Stimulated activated CD4-positive, alpha-beta T cell treated with anti-CD3 and anti-CD28 coated beads, Interleukin-1b, Interleukin-23, amount 100 ng/mL, for 24 hours (primary cell): Measurements from ENCODE around the gene ISM1.

ENCODE experiments used
- DNase-seq, 4 experiments: peaks; one replicate each; pipeline ENCODE4 v3.0.0-alpha.2; 2020; ENCODE audit warnings: low read depth in 4 of 4, low spot score in 1 of 4

ISM1 gene

GRCh38 chr20:13278812-13279570, 57.9 kb downstream of the ISM1 start:
- DNase-seq: no peak

- DNase-seq: no peak
Measured at GRCh38 chr20:13280609-13281324, 59.7 kb downstream of the ISM1 start.

- no peak for DNase-seq
Measured at GRCh38 chr20:13283869-13284829, 63.1 kb downstream of the ISM1 start.

GRCh38 chr20:13284830-13285229, 63.8 kb downstream of the ISM1 start:
- DNase-seq: no peak

- no peak for DNase-seq
Measured at GRCh38 chr20:13285408-13285807, 64.3 kb downstream of the ISM1 start.

GRCh38 chr20:13286052-13286451, 65.0 kb downstream of the ISM1 start:
- DNase-seq: no peak

- no peak for DNase-seq
Measured at GRCh38 chr20:13286607-13287006, 65.5 kb downstream of the ISM1 start.

- DNase-seq: no peak
Measured at GRCh38 chr20:13288357-13288756, 67.3 kb downstream of the ISM1 start.

- no peak for DNase-seq
Measured at GRCh38 chr20:13289031-13289430, 68.0 kb downstream of the ISM1 start.

GRCh38 chr20:13290724-13291123, 69.7 kb downstream of the ISM1 start:
- no peak for DNase-seq

- DNase-seq: no peak
Measured at GRCh38 chr20:13291157-13291556, 70.1 kb downstream of the ISM1 start.

GRCh38 chr20:13292201-13292885, 71.3 kb downstream of the ISM1 start:
- no peak for DNase-seq

- no peak for DNase-seq
Measured at GRCh38 chr20:13294522-13294921, 73.4 kb downstream of the ISM1 start.

GRCh38 chr20:13295637-13296036, 74.6 kb downstream of the ISM1 start:
- no peak for DNase-seq

GRCh38 chr20:13296070-13296469, 75.0 kb downstream of the ISM1 start:
- no peak for DNase-seq

GRCh38 chr20:13297147-13297899, 76.2 kb downstream of the ISM1 start:
- no peak for DNase-seq

- no peak for DNase-seq
Measured at GRCh38 chr20:13298692-13299373, 77.8 kb downstream of the ISM1 start.

- no peak for DNase-seq
Measured at GRCh38 chr20:13299401-13299800, 78.3 kb downstream of the ISM1 start.

GRCh38 chr20:13301596-13301995, 80.5 kb downstream of the ISM1 start:
- DNase-seq: no peak
